H9 (cell line): Measurements from ENCODE around the gene SCP2. TPM values are rescaled to one million over a fixed set of nuclear protein-coding genes. Genes with fewer than 3 reads are reported as not detected.
A peak's percentile ranks its signal among the peaks of the same experiment; 100 is the strongest.

Source experiments
- DNase-seq: peaks from one replicate; pipeline ENCODE4 v3.0.0-alpha.2; 2017
- H2AFZ ChIP-seq: one replicate; pipeline ENCODE4 v1.6.1; 2013; ENCODE audit warnings: mild to moderate bottlenecking, low read length, control low read depth, moderate library complexity
- H2AK5ac ChIP-seq: 2 replicates; pipeline ENCODE4 v1.6.1; 2013; ENCODE audit warnings: low read length, control low read depth, mixed read lengths; ENCODE audit not compliant: insufficient read length
- H2BK120ac ChIP-seq: one replicate; pipeline ENCODE4 v1.6.1; 2013; ENCODE audit warnings: low read depth, mild to moderate bottlenecking, low read length, control low read depth, inconsistent platforms; ENCODE audit not compliant: poor library complexity, severe bottlenecking
- H2BK12ac ChIP-seq: 2 replicates; pipeline ENCODE4 v1.6.1; 2013; ENCODE audit warnings: low read length, control low read depth, mixed read lengths, low read depth; ENCODE audit not compliant: insufficient read length
- H2BK15ac ChIP-seq: 2 replicates; pipeline ENCODE4 v1.6.1; 2013; ENCODE audit warnings: low read depth, low read length, control low read depth
- H2BK20ac ChIP-seq: one replicate; pipeline ENCODE4 v1.6.1; 2013; ENCODE audit warnings: low read depth, mild to moderate bottlenecking, low read length, control low read depth, inconsistent platforms; ENCODE audit not compliant: poor library complexity, severe bottlenecking
- H2BK5ac ChIP-seq: 2 replicates; pipeline ENCODE4 v1.6.1; 2013; ENCODE audit warnings: low read length, control low read depth, mixed read lengths; ENCODE audit not compliant: insufficient read length
- H3K14ac ChIP-seq: 2 replicates; pipeline ENCODE4 v1.6.1; 2013; ENCODE audit warnings: low read length, control low read depth; ENCODE audit not compliant: insufficient read depth
- H3K18ac ChIP-seq: 2 replicates; pipeline ENCODE4 v1.6.1; 2013; ENCODE audit warnings: low read depth, mild to moderate bottlenecking, mixed read lengths, low read length, control low read depth; ENCODE audit not compliant: insufficient read length
- H3K23ac ChIP-seq: 2 replicates; pipeline ENCODE4 v1.6.1; 2013; ENCODE audit warnings: low read length, control low read depth, mixed read lengths, low read depth; ENCODE audit not compliant: insufficient read length
- H3K23me2 ChIP-seq: 2 replicates; pipeline ENCODE4 v1.6.1; 2013; ENCODE audit warnings: low read depth, mild to moderate bottlenecking, mixed read lengths, low read length, control low read depth; ENCODE audit not compliant: insufficient read length, poor library complexity, severe bottlenecking
- H3K27ac ChIP-seq: 2 replicates; pipeline ENCODE4 v1.5.1; 2013; ENCODE audit warnings: low read length, control low read depth, mixed read lengths, low read depth; ENCODE audit not compliant: insufficient read length
- H3K27me3 ChIP-seq: 2 replicates; pipeline ENCODE4 v1.6.1; 2013; ENCODE audit warnings: low read length, control low read depth, inconsistent platforms; ENCODE audit not compliant: insufficient read depth
- H3K4ac ChIP-seq: 2 replicates; pipeline ENCODE4 v1.6.1; 2013; ENCODE audit warnings: low read depth, mild to moderate bottlenecking, control low read depth, inconsistent platforms, low read length, moderate library complexity
- H3K4me1 ChIP-seq: 2 replicates; pipeline ENCODE4 v1.6.1; 2013; ENCODE audit warnings: low read length, control low read depth, inconsistent platforms; ENCODE audit not compliant: insufficient read depth
- H3K4me2 ChIP-seq: 2 replicates; pipeline ENCODE4 v1.6.1; 2013; ENCODE audit warnings: low read length, control low read depth, mixed read lengths; ENCODE audit not compliant: insufficient read length, insufficient read depth
- H3K56ac ChIP-seq: 2 replicates; pipeline ENCODE4 v1.6.1; 2013; ENCODE audit warnings: low read depth, mild to moderate bottlenecking, mixed read lengths, low read length, control low read depth; ENCODE audit not compliant: insufficient read length
- H3K79me1 ChIP-seq: 2 replicates; pipeline ENCODE4 v1.6.1; 2013; ENCODE audit warnings: low read depth, mild to moderate bottlenecking, moderate library complexity, low read length, control low read depth, inconsistent platforms; ENCODE audit not compliant: insufficient read depth, poor library complexity, severe bottlenecking
- H3K79me2 ChIP-seq: 2 replicates; pipeline ENCODE4 v1.6.1; 2013; ENCODE audit warnings: low read length, control low read depth, inconsistent platforms; ENCODE audit not compliant: insufficient read depth
- H3K9ac ChIP-seq: 2 replicates; pipeline ENCODE4 v1.6.1; 2013; ENCODE audit warnings: low read length, control low read depth, mixed read lengths; ENCODE audit not compliant: insufficient read length; ENCODE audit errors: extremely low read depth
- H3K9me3 ChIP-seq: one replicate; pipeline ENCODE4 v1.6.1; 2013; ENCODE audit warnings: low read depth, low read length, inconsistent platforms; ENCODE audit not compliant: control insufficient read depth
- H3T11ph ChIP-seq: one replicate; pipeline ENCODE4 v1.6.1; 2013; ENCODE audit warnings: mild to moderate bottlenecking, low read length, control low read depth, inconsistent platforms
- H4K20me1 ChIP-seq: one replicate; pipeline ENCODE4 v1.6.1; 2013; ENCODE audit not compliant: control insufficient read depth, insufficient read length, insufficient read depth
- H4K5ac ChIP-seq: 2 replicates; pipeline ENCODE4 v1.6.1; 2013; ENCODE audit warnings: low read depth, mild to moderate bottlenecking, mixed read lengths, low read length, control low read depth; ENCODE audit not compliant: insufficient read length
- H4K8ac ChIP-seq: replicated peaks from 2 replicates; pipeline ENCODE4 v1.6.1; 2013; ENCODE audit warnings: low read length, control low read depth, mixed read lengths, low read depth; ENCODE audit not compliant: insufficient read length
- H4K91ac ChIP-seq: 2 replicates; pipeline ENCODE4 v1.6.1; 2013; ENCODE audit warnings: low read depth, mild to moderate bottlenecking, moderate library complexity, mixed read lengths, low read length, control low read depth; ENCODE audit not compliant: insufficient read length
- H3K27ac Mint-ChIP-seq, 3 experiments: 2 replicates in 2 of 3; 3 replicates in 1 of 3; pipeline ENCODE4 v1.8.0; 2020 to 2021; ENCODE audit warnings: mixed read lengths in 3 of 3, mild to moderate bottlenecking in 1 of 3, moderate library complexity in 1 of 3
- H3K27me3 Mint-ChIP-seq: 2 replicates; pipeline ENCODE4 v1.8.0; 2021; ENCODE audit warnings: low read depth, mild to moderate bottlenecking, moderate library complexity, mixed read lengths
- H3K36me3 Mint-ChIP-seq, 3 experiments: 2 replicates in 2 of 3; 3 replicates in 1 of 3; pipeline ENCODE4 v1.8.0; 2020 to 2021; ENCODE audit warnings: low read depth in 3 of 3, mixed read lengths in 3 of 3; ENCODE audit not compliant: insufficient read depth in 1 of 3
- H3K4me1 Mint-ChIP-seq, 2 experiments: 2 replicates each; pipeline ENCODE4 v1.8.0; 2020; ENCODE audit warnings: mixed read lengths in 2 of 2
- H3K4me3 Mint-ChIP-seq, 2 experiments: 2 replicates in 1 of 2; 3 replicates in 1 of 2; pipeline ENCODE4 v1.8.0; 2020 to 2021; ENCODE audit warnings: mild to moderate bottlenecking in 2 of 2, mixed read lengths in 2 of 2, moderate library complexity in 1 of 2
- H3K9me3 Mint-ChIP-seq, 2 experiments: 2 replicates in 1 of 2; 3 replicates in 1 of 2; pipeline ENCODE4 v1.8.0; 2020; ENCODE audit warnings: mild to moderate bottlenecking in 2 of 2, mixed read lengths in 2 of 2, moderate library complexity in 1 of 2
- CTCF ChIP-seq: fragments of 200-600 bp; sonication (generic); conservative IDR thresholded peaks from 3 replicates; pipeline ENCODE4 v1.8.0; 2021; ENCODE audit warnings: antibody characterized with exemption, mild to moderate bottlenecking
- WGBS: extraction: QIAGEN DNeasy Blood & Tissue Kit; methylation state at CpG from one replicate; pipeline ENCODE4 v1.1.7; 2013; ENCODE audit warnings: missing lambda C conversion rate, low lambda C conversion rate, mixed read lengths; ENCODE audit not compliant: insufficient read length; ENCODE audit errors: extremely low coverage; 5-methylcytosine and 5-hydroxymethylcytosine counted together
- total RNA-seq: library from RNA; stranded (reverse); gene quantifications from 2 replicates; pipeline ENCODE4 v1.2.1, GENCODE V29; 2021

The SCP2 gene
- total RNA-seq, 1 experiment from 2014 or later: 48.8 TPM

- Histone ChIP-seq H4K5ac (no peak overlapping the region), H3K27ac (no peak overlapping the region), H2BK120ac (no peak overlapping the region), H3K27me3 (no peaks in the 10 kb centered on the region), H3K23ac (no peak overlapping the region), H3K23me2 (peaks cover 3% of the 10 kb centered on the region), H3K18ac (no peak overlapping the region), H4K20me1 (no peaks in the 10 kb centered on the region), H2AFZ (no peak overlapping the region), H3K4me1 (peaks cover 6% of the 10 kb centered on the region; the same call in 1 of the 2 replicates), H2BK15ac (no peak overlapping the region), H4K91ac (no peak overlapping the region), H2BK12ac (no peak overlapping the region), H4K8ac (no peak overlapping the region), H3K14ac (no peak overlapping the region), H2AK5ac (no peak overlapping the region), H3K56ac (no peak overlapping the region), H3K4me2 (no peak overlapping the region), H2BK20ac (no peak overlapping the region), H3K79me1 (no peaks in the 10 kb centered on the region), H3K9ac (no peak overlapping the region), H3K79me2 (no peaks in the 10 kb centered on the region), H3K9me3 (no peaks in the 10 kb centered on the region), H3T11ph (no peak overlapping the region), H3K4ac (no peak overlapping the region), H2BK5ac (no peak overlapping the region)
- no peaks in the 10 kb centered on the region for H3K36me3 Mint-ChIP-seq
- H3K4me3 Mint-ChIP-seq: no peak overlapping the region
- peaks cover 11 to 36% of the 10 kb centered on the region in 2 experiments for H3K4me1 Mint-ChIP-seq
- H3K27ac Mint-ChIP-seq: peak overlapping the region in 2 of 3 experiments; percentile 55 to 75; a peak in 2 of 7 replicates
- DNase-seq: no peak
- no peak for TF ChIP-seq CTCF
- H3K27me3 Mint-ChIP-seq: peaks cover 6% of the 10 kb centered on the region
- no CpG with 5 or more reads among the region's 4 CpGs for WGBS
- H3K9me3 Mint-ChIP-seq: no peaks in the 10 kb centered on the region
Measured at GRCh38 chr1:53079251-53079650, 152.2 kb downstream of the SCP2 start.
